GM04504 (cell line): ENCODE results near the gene ALG9.
"Not testable (repeated sequence)": the region's sequence is repeated elsewhere in the genome, so short reads cannot be mapped to it uniquely, and the experiment has no call there.

Experiments
- DNase-seq: peaks from one replicate; pipeline ENCODE4 v3.0.0-alpha.2; 2012; ENCODE audit warnings: low read depth

The ALG9 gene, protein sequence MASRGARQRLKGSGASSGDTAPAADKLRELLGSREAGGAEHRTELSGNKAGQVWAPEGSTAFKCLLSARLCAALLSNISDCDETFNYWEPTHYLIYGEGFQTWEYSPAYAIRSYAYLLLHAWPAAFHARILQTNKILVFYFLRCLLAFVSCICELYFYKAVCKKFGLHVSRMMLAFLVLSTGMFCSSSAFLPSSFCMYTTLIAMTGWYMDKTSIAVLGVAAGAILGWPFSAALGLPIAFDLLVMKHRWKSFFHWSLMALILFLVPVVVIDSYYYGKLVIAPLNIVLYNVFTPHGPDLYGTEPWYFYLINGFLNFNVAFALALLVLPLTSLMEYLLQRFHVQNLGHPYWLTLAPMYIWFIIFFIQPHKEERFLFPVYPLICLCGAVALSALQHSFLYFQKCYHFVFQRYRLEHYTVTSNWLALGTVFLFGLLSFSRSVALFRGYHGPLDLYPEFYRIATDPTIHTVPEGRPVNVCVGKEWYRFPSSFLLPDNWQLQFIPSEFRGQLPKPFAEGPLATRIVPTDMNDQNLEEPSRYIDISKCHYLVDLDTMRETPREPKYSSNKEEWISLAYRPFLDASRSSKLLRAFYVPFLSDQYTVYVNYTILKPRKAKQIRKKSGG

DNA sequence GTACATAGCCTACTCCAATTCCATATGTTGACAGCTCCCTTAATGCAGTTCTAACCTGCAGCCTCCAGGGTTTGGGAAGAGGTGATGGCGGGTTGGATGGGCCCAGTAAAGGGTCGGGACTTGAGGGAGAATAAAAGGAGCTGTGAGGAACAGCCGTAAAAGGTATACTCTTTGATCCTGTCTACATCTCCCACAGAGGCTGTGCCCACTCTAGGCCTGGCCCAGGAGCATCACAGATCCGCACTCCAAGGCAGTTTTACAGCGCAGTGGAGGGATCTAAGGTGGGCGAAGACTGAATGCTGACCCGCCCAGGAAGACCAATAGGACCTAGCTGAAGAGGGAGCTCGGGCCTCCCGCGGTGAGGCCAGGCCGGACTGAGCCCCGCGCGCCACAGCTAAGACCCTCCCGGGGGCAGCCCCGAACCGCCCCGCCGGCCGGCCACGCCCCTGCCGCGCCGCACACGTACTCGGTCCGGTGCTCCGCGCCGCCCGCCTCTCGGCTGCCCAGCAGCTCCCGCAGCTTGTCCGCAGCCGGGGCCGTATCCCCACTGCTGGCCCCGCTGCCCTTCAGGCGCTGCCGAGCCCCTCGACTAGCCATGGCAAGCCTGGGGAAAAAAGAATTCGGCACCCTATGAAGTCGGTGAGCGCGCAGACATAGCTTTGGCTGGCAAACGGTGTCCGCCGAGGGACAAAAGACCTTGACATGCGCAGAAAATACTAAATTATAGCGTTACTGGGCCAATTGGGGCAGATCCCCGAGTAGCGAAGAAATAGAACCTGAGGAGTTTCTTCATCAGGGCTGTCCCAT is at the start of gene ALG9:
TSS of gene ALG9 (minus strand) at position 696 of the 807 bp plus-strand sequence. CDS start at position 597, 99 bp downstream.
- DNase-seq = peak; percentile 60

DNA sequence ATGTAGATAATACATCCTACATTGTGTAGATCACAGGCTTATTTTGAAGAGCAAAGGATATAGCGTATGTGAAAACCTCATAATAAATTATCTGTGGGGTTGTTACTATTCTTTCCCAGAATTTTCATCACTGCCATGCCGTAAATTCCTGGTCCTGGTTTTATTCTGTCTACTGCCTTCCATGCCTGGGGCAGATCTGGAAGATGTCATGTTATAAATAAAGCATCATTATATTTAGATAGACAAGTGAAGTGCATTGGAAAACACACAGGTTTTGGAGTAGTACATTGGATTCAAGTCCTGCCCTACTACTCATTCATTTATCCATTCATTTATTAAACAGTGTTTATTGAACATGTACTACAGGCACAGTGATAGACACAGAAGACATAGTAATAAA is 49.5 kb upstream of the ALG9 start:
- DNase-seq = no peak

DNA sequence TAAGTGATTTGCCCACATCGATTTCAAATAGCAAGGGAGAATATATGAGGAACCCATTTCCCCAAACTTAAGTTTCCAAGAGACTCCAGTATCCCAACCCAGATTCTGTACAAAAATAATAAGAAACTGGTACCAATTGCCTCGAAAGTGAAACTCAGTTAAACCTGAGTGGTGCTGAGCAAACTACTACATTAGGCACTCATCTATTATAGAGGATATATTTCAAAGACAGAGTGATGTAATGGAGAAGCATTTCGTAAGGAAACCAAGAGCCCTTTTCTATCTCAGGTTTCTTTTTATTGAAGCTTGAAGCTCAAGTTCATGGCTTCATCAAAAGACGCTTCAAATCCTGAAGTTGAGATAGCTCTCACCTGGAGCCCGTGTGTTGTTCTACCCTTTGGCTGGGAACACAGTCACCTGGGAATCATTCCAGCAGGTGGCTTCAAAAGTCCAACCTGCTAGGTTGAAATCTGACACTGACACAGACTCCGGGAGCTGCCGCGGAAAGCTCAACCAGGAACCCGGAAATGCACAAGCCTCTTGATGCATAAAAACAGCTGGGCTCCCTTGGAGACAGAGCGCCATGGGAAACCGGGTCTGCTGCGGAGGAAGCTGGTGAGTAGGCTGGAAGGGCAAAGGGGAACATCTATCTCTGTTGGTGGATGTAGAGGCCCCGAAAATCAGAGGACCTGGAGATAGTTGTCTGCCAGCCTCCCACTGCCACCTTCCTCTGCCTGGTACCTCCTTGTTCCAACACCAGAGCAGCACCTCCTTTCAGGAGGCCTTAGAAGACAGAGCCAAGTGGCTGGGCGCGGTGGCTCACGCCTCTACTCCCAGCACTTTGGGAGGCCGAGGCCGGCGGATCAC is 47.2 kb upstream of the ALG9 start, which contains the start of gene C11orf52:
TSS of gene C11orf52 (plus strand) at position 524 of the 867 bp plus-strand sequence. CDS start at position 584, 60 bp downstream.
- no peak for DNase-seq

DNA sequence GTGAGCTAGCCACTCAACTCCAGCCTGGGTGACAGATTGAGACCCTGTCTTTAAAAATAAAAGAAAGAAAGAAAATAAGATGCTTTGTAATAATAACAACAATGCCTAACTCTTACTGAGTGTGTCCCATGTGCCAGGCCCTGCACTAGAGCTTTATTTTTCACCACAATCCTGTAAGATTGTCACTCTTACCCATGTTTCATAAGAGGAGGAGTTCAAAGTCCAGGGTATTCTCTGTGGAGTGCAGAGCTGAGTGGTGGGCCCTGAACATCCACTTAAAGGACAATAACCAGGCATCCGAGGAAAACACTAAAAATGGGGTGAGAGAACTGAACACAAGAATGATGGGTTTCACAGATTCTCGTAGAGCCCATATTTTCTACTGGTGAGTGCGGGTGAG is 46.4 kb upstream of the ALG9 start:
- DNase-seq = no peak

DNA sequence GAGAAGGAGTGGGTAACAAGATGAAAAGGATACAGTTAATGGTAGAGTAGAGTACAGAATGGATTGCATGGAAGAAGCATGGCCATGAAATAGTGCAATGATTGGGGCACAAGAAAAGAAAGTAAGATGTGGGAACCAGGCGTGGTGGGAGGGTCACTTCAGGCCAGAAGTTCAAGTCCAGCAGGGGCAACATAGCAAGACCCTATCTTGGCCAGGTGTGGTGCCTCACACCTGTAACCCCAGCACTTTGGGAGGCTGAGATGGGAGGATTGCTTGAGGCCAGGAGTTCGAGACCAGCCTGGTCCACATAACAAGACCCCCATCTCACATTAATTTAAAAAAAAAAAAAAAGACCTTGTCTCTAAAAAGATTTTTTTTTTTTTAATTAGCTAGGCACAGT is 45.9 kb upstream of the ALG9 start:
- no peak for DNase-seq

DNA sequence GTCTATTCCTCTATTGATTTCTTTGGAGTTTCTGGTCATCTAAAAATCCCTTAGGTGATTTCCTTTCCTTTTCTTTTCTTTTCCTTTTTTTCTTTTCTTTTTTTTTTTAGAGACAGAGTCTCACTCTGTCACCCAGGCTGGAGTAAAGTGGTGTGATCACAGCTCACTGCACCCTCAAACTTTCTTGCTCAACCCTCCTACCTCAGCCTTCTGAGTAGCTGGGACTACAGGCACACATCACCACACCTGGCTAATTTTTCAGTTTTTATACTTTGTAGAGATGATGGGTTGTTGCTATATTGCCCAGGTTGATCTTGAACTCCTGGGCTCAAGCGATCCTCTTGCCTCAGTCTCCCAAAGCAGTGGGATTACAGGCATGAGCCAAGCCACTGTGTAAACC is 45.4 kb upstream of the ALG9 start:
- no peak for DNase-seq

DNA sequence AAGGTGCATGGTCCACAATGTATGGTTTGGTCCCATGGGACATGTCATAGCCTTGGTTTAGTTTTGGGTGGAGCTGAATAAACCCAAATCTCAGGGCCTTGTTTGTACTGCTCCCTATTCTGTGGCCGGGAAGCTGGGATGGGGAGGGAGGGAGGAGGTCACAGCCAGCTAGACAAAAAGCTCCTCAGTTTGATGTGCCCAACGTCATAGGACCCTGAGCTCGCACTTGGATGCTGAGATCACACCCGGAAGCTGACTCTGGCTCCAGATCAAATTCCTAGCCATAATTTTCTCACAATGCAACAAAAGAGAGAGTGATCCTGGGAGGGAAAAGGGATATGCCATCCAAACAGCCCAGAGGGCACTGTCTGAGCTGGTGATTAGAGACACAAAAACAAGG is 42.6 kb upstream of the ALG9 start:
- DNase-seq = peak; percentile 71

DNA sequence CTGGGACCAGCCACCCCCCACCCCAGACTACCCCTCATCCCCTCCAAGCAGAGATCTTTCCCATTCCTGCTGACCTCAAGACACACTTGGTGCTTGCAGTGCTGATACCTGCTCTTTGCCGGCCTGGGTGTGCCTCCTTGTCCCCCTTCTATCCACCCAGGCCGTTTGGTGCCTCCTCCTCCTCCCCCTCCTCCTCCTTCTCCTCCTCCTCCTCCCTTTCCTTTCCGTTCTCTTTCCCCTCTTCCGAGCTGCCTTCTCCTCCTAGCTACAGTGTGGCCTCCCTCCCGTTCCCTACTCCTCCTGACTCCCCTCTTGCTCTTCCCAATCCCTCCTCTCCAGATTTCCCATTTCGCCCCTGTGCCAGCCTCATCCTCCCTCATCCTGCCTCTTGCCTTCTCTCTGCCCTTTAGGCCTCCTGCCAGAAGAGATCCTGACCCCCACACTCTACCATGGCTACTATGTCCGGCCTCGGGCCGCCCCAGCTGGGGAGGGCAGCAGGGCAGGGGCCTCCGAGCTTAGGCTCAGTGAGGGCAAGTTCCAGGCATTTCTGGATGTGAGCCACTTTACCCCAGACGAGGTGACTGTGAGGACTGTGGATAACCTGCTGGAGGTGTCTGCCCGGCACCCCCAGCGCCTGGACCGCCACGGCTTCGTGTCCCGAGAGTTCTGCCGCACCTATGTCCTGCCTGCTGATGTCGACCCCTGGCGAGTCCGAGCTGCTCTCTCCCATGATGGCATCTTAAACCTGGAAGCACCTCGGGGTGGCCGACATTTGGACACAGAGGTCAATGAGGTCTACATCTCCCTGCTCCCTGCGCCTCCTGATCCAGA is 41.9 kb upstream of the ALG9 start:
- DNase-seq = no peak

DNA sequence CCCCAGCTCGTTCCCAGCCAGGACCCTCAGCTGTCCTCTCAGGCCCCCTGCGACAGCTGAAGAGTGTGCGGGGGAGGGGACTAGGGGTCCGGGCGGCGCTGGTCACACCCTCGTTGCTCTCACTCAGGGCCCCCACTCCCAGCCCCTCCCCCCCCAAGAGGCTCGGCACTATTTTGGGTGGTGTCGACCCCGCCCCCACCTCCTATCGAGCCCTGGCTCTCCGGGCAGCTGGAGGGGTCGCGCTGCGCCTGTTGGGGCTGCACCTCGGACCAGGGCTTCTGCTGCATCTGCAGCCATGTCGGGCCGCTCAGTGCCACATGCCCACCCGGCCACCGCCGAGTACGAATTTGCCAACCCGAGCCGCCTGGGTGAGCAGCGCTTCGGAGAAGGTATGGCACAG is 41.2 kb upstream of the ALG9 start, which contains the start of gene HSPB2:
TSS of gene HSPB2 (plus strand) at position 200 of the 400 bp plus-strand sequence. CDS start at position 296, 96 bp downstream.
- DNase-seq = no peak

DNA sequence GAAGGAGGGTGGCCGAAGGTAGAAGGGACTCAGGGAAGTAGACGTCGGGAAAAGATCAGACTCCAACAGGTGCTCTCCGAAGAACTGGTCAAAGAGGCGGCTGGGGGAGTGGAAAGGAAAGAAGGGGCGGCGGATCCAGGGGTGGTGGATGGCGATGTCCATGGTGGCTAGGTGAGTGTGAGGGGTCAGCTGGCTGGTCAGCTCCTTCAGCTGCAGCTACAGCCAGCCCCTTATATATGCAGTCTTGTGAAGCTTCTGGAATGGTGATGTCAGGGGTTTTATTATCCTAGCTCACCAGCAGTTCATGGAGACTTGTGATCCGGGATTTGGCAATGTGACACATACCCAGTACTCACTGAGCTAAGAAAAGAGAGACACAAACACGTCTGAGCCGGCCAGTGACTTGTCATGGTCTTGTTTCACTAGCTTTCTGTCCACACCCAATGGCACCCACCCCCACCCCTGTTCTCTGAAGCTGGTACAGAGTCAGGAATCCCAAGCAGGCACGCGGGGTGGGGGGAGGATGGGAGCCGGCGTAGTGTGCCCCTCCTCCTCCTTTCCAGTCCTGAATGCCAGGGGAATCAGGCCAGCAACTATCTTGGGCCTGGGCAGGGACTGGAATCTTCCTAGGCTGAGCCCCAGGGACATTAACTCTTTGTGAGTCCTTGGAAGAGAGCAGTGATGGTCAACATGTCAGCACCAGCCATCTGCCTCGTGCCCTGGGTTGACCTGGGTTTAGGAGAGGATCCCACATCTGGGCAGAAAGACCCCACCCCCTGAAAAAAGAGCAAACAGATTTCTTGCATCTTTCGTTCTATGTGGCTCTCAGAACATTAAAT is 40.4 kb upstream of the ALG9 start, which contains the start of gene CRYAB:
TSS of gene CRYAB (minus strand) at position 208 of the 839 bp plus-strand sequence. CDS start at position 162, 46 bp downstream.
- DNase-seq = peak; percentile 96

DNA sequence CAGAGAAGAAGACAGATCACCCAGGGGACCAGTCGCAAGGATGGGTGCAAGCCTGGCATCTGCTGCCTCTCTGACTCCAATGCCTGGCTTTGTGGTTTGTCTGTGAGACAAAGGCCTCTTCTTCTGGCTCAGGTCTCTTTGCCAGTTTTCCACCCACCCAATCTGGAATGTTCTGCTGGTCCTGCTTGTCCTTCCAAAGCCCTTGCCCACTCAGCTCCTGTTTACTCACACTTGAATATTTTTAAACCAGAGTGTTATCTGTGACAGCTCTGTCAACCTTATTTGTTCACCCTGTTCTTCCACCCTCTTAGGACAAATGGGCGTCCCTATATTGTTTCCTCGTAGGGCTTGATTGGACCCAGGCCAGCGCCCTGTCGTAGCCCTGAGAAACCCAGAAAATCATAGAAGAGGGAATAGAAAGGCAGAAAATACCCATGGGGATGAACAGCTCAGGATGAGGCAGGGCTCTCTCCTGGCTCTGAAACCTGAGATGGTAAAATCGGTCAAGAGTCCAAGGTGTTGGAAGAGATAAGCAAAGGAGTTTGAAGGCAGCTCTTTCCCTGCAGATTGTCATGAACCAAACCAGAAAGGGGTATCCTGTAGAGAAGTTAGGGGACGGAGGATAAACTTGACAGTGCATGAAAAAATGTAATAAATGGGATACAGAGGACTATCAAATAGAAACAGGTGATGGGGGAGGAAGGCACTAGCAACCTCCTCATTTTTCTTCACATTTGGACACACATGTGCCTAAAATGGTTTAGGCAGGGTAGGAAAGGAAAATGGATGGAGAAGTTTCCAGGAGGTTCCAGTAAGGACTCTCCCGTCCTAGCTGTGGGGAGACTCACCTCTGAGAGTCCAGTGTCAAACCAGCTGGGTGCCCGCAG is 39.5 kb upstream of the ALG9 start:
- DNase-seq = no peak

DNA sequence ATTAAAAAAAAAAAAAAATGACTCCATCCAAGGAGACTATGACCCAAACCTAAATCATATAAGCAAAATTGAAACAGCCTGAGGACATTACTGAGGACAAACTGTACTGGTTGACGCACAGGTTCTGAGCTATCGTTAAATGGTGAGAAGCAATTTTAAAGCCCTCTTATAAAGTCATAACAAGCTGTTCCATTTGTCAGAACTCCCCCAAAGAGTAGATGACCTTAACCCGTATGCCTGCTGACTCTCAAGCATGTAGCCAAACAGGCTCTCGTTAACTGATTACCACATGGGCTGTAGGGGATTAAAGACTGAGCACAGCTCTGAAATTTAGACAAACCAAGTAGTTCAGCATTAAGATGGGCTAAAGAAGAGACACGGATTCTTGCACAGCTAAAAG is 38.0 kb upstream of the ALG9 start:
- no peak for DNase-seq

DNA sequence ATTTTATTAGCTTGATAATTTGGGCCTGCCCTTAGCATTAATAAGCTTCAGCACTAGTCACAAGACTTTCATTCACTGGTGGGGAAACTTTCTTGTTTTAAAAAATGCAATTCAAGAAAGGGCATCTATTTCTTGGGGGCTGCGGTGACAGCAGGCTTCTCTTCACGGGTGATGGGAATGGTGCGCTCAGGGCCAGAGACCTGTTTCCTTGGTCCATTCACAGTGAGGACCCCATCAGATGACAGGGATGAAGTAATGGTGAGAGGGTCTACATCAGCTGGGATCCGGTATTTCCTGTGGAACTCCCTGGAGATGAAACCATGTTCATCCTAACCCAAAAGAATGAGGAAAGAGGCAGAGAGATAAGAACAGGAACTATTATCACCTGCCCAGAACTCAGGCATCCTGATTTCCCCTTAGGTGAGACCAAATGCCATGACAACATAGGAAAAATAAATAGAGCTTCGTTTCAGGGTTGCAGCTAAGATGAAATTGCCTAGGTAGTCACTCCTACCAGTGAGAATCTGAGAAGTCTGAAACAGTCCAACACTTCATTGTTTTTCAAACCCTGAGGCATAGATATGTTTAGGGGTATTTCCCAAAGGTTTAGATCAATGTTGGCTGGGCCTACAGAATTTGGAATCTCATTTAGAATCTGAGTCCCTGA is 37.4 kb upstream of the ALG9 start:
- DNase-seq = no peak

DNA sequence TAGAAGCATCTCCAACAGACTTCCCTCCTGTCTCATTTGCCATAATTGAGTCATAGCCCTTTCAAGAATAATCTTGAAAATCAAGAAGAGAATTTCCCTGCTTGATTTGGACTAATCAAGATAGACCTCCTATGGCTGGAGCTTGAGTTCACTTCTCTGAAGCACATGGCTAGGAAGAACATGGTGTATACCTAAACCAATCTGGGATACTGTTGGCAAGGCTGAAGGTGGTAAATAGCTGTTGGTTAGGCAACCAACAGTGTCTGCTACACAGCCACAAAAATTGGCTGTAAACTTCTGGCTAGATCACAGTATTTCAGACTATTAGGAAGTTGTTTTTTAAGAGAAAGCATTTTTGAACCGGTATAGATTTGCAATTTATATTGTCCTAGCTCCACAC is 35.3 kb upstream of the ALG9 start:
- DNase-seq = no peak

DNA sequence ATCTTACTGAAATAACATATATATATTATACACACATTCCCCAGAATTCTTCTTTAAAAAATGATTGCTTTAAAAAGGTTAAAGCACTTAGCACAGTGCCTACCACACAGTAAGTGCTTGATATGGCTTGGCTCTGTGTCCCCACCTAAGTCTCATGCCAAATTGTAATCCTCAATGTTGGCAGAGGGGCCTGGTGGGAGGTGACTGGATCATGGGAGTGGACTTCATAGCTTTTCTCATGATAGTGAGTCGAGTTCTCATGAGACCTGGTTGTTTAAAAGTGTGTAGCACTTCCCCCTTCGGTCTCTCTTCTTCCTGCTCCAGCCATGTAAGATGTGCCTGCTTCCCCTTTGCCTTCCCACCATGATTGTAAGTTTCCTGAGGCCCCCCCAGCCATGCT is 34.0 kb upstream of the ALG9 start:
- no peak for DNase-seq

DNA sequence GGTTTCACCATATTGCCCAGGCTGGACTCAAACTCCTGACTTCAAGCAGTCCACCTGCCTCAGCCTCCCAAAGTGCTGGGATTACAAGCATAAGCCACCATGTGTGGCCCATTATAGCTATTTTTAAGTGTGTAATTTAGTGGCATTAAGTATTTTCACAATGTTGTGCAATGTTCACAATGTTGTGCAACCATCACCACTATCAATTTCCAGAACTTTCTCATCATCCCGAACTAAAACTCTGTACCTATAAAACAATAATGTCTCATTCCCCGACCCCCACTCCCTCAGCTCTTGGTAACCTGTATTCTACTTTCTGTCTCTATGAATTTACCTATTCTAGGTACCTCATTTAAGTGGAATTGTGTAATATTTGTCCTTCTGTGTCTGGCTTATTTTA is 15.5 kb upstream of the ALG9 start:
- DNase-seq = no peak

DNA sequence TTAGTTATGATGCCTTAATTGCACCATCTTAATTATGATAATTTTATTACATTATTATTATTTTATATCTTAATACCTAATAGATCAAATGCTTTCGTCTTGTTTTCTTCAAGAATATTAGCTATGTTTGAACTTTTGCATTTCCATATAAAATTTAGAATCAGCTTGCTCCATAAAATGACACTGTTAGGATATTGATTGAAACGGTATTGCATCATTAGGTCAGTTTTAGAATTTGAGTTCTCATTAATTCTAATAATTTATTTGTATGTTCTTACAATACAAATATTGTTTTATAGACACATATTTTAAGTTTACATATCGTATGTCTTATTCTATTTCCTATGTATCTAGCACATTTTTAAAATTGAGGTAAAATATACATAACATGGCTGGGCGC is 14.7 kb upstream of the ALG9 start:
- no peak for DNase-seq

DNA sequence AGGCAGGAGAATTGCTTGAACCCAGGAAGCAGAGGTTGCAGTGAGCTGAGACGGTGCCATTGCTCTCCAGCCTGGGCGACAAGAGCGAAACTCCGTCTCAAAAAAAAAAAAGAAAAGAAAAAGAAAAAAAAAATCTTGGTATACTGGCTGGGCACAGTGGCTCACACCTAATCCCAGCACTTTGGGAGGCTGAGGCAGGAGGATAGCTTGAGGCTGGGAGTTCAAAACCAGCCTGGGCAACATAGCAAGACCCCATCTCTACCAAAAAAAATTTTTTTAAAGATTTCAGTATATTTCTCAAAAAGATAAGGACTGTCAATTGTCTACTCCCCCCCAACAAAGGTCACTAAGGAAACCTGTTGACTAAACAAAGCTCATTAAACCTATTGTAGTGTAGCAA is 13.7 kb upstream of the ALG9 start:
- DNase-seq = not testable (repeated sequence)
